Liver (tissue), 3 donors: ENCODE measurements around the gene KAT6B.

Source experiments
- RAD21 ChIP-seq, 2 donors: IDR thresholded peaks; 2 replicates each; pipeline ENCODE4 v1.6.1; 2016; ENCODE audit warnings: antibody characterized with exemption in 2 of 2, mild to moderate bottlenecking in 2 of 2
- RXRA ChIP-seq, 2 donors: IDR thresholded peaks; 2 replicates each; pipeline ENCODE4 v1.6.1; 2017 to 2018; ENCODE audit warnings: antibody characterized with exemption in 2 of 2, mild to moderate bottlenecking in 1 of 2
- TAF1 ChIP-seq: conservative IDR thresholded peaks from 2 replicates; pipeline ENCODE4 v1.6.1; 2016; ENCODE audit warnings: antibody characterized with exemption, mild to moderate bottlenecking
- TF ChIP-seq, protein P1 (sequence below): IDR thresholded peaks from 2 replicates; pipeline ENCODE4 v1.6.1; 2016; ENCODE audit warnings: antibody characterized with exemption
- TF ChIP-seq, protein P2 (sequence below): fragments of 150-350 bp; IDR thresholded peaks from 2 replicates; pipeline ENCODE4 v1.5.1; 2017; ENCODE audit warnings: improper control_type of control experiment, low read depth, low read length; ENCODE audit not compliant: missing input control
- TF ChIP-seq, protein P3 (sequence below): IDR thresholded peaks from 2 replicates; pipeline ENCODE4 v1.6.1; 2016; ENCODE audit warnings: antibody characterized with exemption
- TF ChIP-seq, protein P4 (sequence below): IDR thresholded peaks from 2 replicates; pipeline ENCODE4 v1.6.1; 2016; ENCODE audit warnings: antibody characterized with exemption, mild to moderate bottlenecking
- TF ChIP-seq, protein P5 (sequence below): IDR thresholded peaks from 2 replicates; pipeline ENCODE4 v1.6.1; 2016; ENCODE audit warnings: antibody characterized with exemption
- donor health status: healthy.
- donor health status: healthy.

DNA sequence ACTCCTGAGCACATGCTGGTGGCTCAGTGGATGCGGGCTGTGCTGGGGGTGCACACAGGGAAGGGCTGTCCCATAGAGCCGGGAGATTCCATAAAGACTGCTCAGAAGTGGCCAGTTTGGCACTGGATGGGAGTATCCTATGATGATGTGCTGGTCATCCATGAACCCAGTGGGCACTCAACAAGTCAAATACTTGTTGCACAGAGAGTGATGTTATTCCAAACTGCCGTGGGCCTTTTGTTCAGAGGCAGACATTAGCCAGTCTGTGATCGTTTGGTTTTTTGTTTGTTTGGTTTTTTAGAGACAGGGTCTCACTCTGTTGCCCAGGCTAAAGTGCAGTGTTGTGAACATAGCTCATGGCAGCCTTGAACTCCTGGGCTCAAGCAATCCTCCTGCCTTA, 254.2 kb downstream of the KAT6B start:
- TF ChIP-seq, protein P1, sequence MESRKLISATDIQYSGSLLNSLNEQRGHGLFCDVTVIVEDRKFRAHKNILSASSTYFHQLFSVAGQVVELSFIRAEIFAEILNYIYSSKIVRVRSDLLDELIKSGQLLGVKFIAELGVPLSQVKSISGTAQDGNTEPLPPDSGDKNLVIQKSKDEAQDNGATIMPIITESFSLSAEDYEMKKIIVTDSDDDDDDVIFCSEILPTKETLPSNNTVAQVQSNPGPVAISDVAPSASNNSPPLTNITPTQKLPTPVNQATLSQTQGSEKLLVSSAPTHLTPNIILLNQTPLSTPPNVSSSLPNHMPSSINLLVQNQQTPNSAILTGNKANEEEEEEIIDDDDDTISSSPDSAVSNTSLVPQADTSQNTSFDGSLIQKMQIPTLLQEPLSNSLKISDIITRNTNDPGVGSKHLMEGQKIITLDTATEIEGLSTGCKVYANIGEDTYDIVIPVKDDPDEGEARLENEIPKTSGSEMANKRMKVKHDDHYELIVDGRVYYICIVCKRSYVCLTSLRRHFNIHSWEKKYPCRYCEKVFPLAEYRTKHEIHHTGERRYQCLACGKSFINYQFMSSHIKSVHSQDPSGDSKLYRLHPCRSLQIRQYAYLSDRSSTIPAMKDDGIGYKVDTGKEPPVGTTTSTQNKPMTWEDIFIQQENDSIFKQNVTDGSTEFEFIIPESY, result no peak
- TF ChIP-seq, protein P2, sequence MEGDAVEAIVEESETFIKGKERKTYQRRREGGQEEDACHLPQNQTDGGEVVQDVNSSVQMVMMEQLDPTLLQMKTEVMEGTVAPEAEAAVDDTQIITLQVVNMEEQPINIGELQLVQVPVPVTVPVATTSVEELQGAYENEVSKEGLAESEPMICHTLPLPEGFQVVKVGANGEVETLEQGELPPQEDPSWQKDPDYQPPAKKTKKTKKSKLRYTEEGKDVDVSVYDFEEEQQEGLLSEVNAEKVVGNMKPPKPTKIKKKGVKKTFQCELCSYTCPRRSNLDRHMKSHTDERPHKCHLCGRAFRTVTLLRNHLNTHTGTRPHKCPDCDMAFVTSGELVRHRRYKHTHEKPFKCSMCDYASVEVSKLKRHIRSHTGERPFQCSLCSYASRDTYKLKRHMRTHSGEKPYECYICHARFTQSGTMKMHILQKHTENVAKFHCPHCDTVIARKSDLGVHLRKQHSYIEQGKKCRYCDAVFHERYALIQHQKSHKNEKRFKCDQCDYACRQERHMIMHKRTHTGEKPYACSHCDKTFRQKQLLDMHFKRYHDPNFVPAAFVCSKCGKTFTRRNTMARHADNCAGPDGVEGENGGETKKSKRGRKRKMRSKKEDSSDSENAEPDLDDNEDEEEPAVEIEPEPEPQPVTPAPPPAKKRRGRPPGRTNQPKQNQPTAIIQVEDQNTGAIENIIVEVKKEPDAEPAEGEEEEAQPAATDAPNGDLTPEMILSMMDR, result no peak
- TF ChIP-seq, protein P3, sequence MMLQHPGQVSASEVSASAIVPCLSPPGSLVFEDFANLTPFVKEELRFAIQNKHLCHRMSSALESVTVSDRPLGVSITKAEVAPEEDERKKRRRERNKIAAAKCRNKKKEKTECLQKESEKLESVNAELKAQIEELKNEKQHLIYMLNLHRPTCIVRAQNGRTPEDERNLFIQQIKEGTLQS, result no peak
- TF ChIP-seq RAD21 (IDR thresholded peaks at IDR 0.05), result no peak
- TF ChIP-seq, protein P4, sequence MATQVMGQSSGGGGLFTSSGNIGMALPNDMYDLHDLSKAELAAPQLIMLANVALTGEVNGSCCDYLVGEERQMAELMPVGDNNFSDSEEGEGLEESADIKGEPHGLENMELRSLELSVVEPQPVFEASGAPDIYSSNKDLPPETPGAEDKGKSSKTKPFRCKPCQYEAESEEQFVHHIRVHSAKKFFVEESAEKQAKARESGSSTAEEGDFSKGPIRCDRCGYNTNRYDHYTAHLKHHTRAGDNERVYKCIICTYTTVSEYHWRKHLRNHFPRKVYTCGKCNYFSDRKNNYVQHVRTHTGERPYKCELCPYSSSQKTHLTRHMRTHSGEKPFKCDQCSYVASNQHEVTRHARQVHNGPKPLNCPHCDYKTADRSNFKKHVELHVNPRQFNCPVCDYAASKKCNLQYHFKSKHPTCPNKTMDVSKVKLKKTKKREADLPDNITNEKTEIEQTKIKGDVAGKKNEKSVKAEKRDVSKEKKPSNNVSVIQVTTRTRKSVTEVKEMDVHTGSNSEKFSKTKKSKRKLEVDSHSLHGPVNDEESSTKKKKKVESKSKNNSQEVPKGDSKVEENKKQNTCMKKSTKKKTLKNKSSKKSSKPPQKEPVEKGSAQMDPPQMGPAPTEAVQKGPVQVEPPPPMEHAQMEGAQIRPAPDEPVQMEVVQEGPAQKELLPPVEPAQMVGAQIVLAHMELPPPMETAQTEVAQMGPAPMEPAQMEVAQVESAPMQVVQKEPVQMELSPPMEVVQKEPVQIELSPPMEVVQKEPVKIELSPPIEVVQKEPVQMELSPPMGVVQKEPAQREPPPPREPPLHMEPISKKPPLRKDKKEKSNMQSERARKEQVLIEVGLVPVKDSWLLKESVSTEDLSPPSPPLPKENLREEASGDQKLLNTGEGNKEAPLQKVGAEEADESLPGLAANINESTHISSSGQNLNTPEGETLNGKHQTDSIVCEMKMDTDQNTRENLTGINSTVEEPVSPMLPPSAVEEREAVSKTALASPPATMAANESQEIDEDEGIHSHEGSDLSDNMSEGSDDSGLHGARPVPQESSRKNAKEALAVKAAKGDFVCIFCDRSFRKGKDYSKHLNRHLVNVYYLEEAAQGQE, result no peak
- TF ChIP-seq RXRA (IDR thresholded peaks at IDR 0.05), result no peak
- no peak for TF ChIP-seq TAF1
- TF ChIP-seq, protein P5, sequence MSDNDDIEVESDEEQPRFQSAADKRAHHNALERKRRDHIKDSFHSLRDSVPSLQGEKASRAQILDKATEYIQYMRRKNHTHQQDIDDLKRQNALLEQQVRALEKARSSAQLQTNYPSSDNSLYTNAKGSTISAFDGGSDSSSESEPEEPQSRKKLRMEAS, result no peak
